Sigmoid colon (tissue), 4 donors: ENCODE measurements around the gene SYPL1.

Source experiments
- CTCF ChIP-seq, 4 experiments: fragments of 450-650 bp in 3 of 4; fragments of 200-600 bp in 1 of 4; IDR thresholded peaks; one replicate each; pipeline ENCODE4 v1.5.1; 2016 to 2019; ENCODE audit warnings: antibody characterized with exemption in 4 of 4, mild to moderate bottlenecking in 3 of 4, moderate library complexity in 2 of 4
- EP300 ChIP-seq, 4 donors: sonication (generic); formaldehyde crosslinking; IDR thresholded peaks; one replicate each; pipeline ENCODE4 v1.6.1; 2017; ENCODE audit warnings: antibody characterized with exemption in 4 of 4
- POLR2A ChIP-seq, 2 donors: fragments of 450-650 bp; IDR thresholded peaks; one replicate each; pipeline ENCODE4 v1.6.1; 2016; ENCODE audit warnings: antibody characterized with exemption in 2 of 2, mild to moderate bottlenecking in 2 of 2, moderate library complexity in 2 of 2
- POLR2AphosphoS5 ChIP-seq, 4 donors: sonication (generic); formaldehyde crosslinking; IDR thresholded peaks; one replicate each; pipeline ENCODE4 v1.6.1; 2017; ENCODE audit warnings: antibody characterized with exemption in 4 of 4

GRCh38 chr7:106128836-106129235 lies 16.7 kb upstream of the SYPL1 start:
- TF ChIP-seq CTCF (IDR thresholded peaks at IDR 0.05) = no peak
- TF ChIP-seq POLR2A (IDR thresholded peaks at IDR 0.05) = no peak
- TF ChIP-seq POLR2AphosphoS5 (IDR thresholded peaks at IDR 0.05) = no peak
- no peak for TF ChIP-seq EP300 (IDR thresholded peaks at IDR 0.05)
